Thyroid gland (tissue), 4 donors: ENCODE data around the gene PLG. TPM values are rescaled to one million over a fixed set of nuclear protein-coding genes. Genes with fewer than 3 reads are reported as not detected.
"Not testable (repeated sequence)": the region's sequence is repeated elsewhere in the genome, so short reads cannot be mapped to it uniquely, and the experiment has no call there.

ENCODE experiments used
- DNase-seq, 2 donors: peaks; one replicate each; pipeline ENCODE4 v3.0.0-alpha.2; 2019
- H3K27ac ChIP-seq, 3 donors: fragments of 200-600 bp; sonication (generic); 1 replicate in 2 of 3; 2 replicates in 1 of 3; pipeline ENCODE4 v1.5.1; 2016 to 2019; ENCODE audit warnings: mild to moderate bottlenecking in 1 of 3, moderate library complexity in 1 of 3
- H3K27me3 ChIP-seq: fragments of 200-600 bp; sonication (generic); one replicate; pipeline ENCODE4 v1.5.1; 2019
- H3K36me3 ChIP-seq, 2 donors: fragments of 200-600 bp; sonication (generic); one replicate each; pipeline ENCODE4 v1.5.1; 2016 to 2019
- H3K4me1 ChIP-seq, 2 donors: fragments of 200-600 bp; sonication (generic); one replicate each; pipeline ENCODE4 v1.5.1; 2017 to 2019
- H3K4me3 ChIP-seq, 3 donors: fragments of 200-600 bp; sonication (generic); replicated peaks in 1 of 3; 1 replicate in 2 of 3; 2 replicates in 1 of 3; pipeline ENCODE4 v1.5.1; 2016; ENCODE audit warnings: mild to moderate bottlenecking in 1 of 3
- H3K9me3 ChIP-seq: fragments of 200-600 bp; sonication (generic); one replicate; pipeline ENCODE4 v1.5.1; 2017
- POLR2A ChIP-seq, 2 donors: fragments of 450-650 bp; IDR thresholded peaks; one replicate each; pipeline ENCODE4 v1.6.1; 2017; ENCODE audit warnings: antibody characterized with exemption in 2 of 2, mild to moderate bottlenecking in 2 of 2, moderate library complexity in 1 of 2
- WGBS, 2 donors: methylation state at CpG; one replicate each; pipeline ENCODE4 v1.1.5; 2017; 5-methylcytosine and 5-hydroxymethylcytosine counted together
- intact Hi-C: fragments of 100-400 bp; cut with DNase I; formaldehyde crosslinking; loops from one replicate; pipeline ENCODE4 v1.15.1; 2023
- total RNA-seq, 4 donors: library from RNA; depleted of rRNA; stranded (reverse); fragments of >200 nt; gene quantifications; one replicate each; pipeline ENCODE4 v1.2.3, GENCODE V29; 2016
- TF ChIP-seq, protein P1 (sequence below), 6 experiments: fragments of 200-600 bp in 3 of 6; fragments of 450-650 bp in 3 of 6; sonication (generic) in 3 of 6; IDR thresholded peaks; one replicate each; pipeline ENCODE4 v1.5.1; 2016 to 2019; ENCODE audit warnings: antibody characterized with exemption in 6 of 6, mild to moderate bottlenecking in 2 of 6, inconsistent platforms in 1 of 6, moderate library complexity in 1 of 6

The PLG gene
- total RNA-seq, 4 donors from 2014 or later = not detected

DNA sequence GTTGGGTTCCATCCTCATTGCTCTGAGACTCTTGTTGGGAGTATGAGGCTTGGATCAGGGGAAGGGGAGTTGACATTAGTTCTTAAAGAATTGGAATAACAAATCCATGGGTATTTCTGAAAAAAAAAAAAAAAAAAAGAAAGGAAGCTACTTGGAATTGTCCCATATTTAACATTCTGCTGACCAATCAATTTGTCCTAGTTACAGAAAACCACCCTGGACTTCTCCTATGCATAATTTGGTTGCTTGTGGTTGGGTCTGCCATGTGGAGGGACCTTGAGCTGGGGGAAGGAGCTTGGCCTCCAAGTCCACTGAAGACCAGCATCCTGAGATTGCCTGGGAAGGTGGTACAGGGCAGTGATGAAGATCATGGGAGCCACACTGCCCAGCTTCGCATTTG, 32.6 kb downstream of the PLG start:
- H3K4me1 ChIP-seq = no peaks in the 10 kb centered on the region
- no peak overlapping the region for H3K27ac ChIP-seq
- no peak overlapping the region for H3K4me3 ChIP-seq
- H3K9me3 ChIP-seq = no peaks in the 10 kb centered on the region
- H3K36me3 ChIP-seq = no peaks in the 10 kb centered on the region
- TF ChIP-seq POLR2A (IDR thresholded peaks at IDR 0.05) = no peak
- TF ChIP-seq, protein P1, sequence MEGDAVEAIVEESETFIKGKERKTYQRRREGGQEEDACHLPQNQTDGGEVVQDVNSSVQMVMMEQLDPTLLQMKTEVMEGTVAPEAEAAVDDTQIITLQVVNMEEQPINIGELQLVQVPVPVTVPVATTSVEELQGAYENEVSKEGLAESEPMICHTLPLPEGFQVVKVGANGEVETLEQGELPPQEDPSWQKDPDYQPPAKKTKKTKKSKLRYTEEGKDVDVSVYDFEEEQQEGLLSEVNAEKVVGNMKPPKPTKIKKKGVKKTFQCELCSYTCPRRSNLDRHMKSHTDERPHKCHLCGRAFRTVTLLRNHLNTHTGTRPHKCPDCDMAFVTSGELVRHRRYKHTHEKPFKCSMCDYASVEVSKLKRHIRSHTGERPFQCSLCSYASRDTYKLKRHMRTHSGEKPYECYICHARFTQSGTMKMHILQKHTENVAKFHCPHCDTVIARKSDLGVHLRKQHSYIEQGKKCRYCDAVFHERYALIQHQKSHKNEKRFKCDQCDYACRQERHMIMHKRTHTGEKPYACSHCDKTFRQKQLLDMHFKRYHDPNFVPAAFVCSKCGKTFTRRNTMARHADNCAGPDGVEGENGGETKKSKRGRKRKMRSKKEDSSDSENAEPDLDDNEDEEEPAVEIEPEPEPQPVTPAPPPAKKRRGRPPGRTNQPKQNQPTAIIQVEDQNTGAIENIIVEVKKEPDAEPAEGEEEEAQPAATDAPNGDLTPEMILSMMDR (IDR thresholded peaks at IDR 0.05) = no peak
- no peaks in the 10 kb centered on the region for H3K27me3 ChIP-seq
- intact Hi-C loops = loop anchor here (10.0 kb wide), 1 partner anchor 640 kb away; no protein-coding TSS in a partner anchor
- 93 to 100% methylated on average over 1 of the region's 1 CpG for WGBS, 2 donors
- no peak for DNase-seq

DNA sequence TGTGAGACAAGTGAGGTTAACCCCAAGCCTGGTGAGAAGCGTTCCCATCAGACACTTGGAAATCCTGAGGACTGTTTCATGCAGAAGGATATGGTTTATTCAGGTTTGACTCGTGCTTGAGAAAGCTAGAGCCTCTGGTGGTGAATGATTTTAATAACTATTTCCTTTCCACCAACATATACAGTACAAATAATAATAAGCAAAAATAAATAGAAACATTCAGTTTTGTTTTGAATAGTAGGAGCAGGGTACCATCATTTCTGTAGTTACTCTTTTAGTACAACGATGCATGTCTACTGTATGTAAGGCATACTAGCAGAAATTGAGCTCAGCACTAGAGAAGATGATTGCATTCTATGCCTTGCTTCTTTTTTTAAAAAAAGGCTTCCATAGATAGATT, 33.5 kb downstream of the PLG start:
- DNase-seq = no peak
- Histone ChIP-seq H3K27ac (no peak overlapping the region), H3K4me1 (no peaks in the 10 kb centered on the region), H3K9me3 (no peaks in the 10 kb centered on the region), H3K27me3 (no peaks in the 10 kb centered on the region), H3K36me3 (no peaks in the 10 kb centered on the region), H3K4me3 (no peak overlapping the region)
- intact Hi-C loops = loop anchor here (10.0 kb wide), 1 partner anchor 639 kb away; no protein-coding TSS in a partner anchor
- 65 to 72% methylated on average over 3 of the region's 3 CpGs for WGBS, 2 donors
- TF ChIP-seq, protein P1 (IDR thresholded peaks at IDR 0.05) = no peak
- TF ChIP-seq POLR2A (IDR thresholded peaks at IDR 0.05) = no peak

DNA sequence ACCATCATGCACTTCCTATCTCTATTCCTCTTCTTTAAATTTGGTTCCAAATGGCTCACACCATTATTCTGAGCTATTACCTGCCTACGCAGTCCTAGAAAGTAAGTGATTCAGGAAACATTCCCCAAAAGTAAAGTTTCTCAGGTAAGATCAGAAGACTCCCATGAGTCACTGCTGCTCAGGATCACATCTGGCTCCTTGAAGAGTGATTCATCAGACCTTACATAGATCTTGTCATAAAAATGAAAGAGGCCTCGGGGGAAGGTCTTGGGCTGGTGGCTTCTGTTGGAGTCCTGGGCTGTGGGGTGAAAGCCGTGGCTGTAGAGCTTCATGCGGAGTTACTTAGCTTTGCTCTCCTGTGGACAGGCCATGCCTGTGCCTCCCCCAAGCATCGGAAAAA, 35.9 kb downstream of the PLG start:
- H3K27ac ChIP-seq = no peak overlapping the region
- WGBS, 2 donors = 80 to 93% methylated on average over 5 of the region's 5 CpGs
- H3K27me3 ChIP-seq = no peaks in the 10 kb centered on the region
- no peak for DNase-seq
- TF ChIP-seq, protein P1 (IDR thresholded peaks at IDR 0.05) = no peak
- no peak for TF ChIP-seq POLR2A (IDR thresholded peaks at IDR 0.05)
- no peaks in the 10 kb centered on the region for H3K9me3 ChIP-seq
- intact Hi-C loops = loop anchor here (10.0 kb wide), 1 partner anchor 637 kb away; no protein-coding TSS in a partner anchor
- H3K4me1 ChIP-seq = no peaks in the 10 kb centered on the region
- no peak overlapping the region for H3K4me3 ChIP-seq
- H3K36me3 ChIP-seq = no peaks in the 10 kb centered on the region

DNA sequence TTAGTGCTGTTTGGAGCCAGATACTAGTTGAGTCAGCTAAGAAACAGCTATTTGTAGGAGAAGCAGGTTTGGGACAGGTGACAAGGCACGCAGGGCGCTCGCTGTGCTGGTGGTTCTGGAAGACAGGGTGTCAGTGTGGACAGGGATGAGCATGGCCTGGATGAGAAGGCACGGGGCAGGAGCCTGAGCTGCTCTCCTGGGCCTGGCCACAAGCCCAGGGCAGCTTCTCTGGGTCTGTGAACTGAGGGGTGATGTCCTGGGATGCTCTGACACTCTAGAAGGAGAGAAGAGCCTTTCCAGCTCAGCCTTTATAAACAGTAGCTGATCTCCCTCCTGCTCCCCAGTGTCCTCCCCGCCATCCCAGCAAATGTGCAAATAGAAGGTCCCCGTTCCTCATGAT, 37.9 kb downstream of the PLG start:
- WGBS, 2 donors = 84 to 87% methylated on average over 6 of the region's 6 CpGs
- H3K27me3 ChIP-seq = no peaks in the 10 kb centered on the region
- no peak for TF ChIP-seq POLR2A (IDR thresholded peaks at IDR 0.05)
- TF ChIP-seq, protein P1 (IDR thresholded peaks at IDR 0.05) = no peak
- intact Hi-C loops = loop anchor here (10.0 kb wide), 1 partner anchor 635 kb away; no protein-coding TSS in a partner anchor
- H3K9me3 ChIP-seq = no peaks in the 10 kb centered on the region
- no peak overlapping the region for H3K4me3 ChIP-seq
- no peak for DNase-seq
- H3K36me3 ChIP-seq = no peaks in the 10 kb centered on the region
- no peak overlapping the region for H3K27ac ChIP-seq
- H3K4me1 ChIP-seq = no peaks in the 10 kb centered on the region

DNA sequence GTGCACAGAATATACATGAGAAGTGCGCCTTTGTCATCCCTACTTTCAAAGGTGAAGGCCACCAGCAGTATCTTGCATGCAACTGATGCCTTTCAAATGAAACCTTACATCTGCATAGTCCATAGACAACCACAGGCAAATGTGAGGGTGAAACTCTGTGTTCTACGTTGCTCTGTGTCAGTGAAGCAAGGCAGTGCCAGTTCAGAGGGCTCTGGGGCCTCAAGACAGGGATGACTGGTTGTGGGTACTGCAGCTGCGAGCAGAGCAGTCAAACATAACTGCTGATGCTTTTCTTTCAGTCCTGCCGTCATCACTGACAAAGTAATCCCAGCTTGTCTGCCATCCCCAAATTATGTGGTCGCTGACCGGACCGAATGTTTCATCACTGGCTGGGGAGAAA, 39.0 kb downstream of the PLG start:
- DNase-seq, H3K9me3 ChIP-seq, H3K27me3 ChIP-seq, H3K4me1 ChIP-seq, intact Hi-C loops, H3K4me3 ChIP-seq, H3K36me3 ChIP-seq, H3K27ac ChIP-seq: not testable (repeated sequence)
- 82 to 87% methylated on average over 7 of the region's 7 CpGs for WGBS, 2 donors

DNA sequence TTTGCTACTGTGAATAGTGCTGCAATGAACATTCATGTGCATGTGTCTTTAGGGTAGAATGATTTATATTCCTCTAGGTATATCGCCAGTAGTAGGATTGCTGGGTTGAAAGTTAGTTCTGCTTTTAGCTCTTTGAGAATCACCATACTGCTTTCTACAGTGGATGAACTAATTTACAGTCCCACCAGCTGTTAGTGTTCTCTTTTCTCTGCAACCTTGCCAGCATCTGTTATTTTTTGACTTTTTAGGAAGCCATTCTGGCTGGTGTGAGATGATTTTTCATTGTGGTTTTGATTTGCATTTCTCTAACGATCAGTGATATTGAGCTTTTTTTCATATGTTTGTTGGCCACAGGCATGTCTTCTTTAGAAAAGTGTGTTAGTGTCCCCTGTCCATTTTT, 40.0 kb downstream of the PLG start:
- intact Hi-C loops = no loop called here
- no peak for DNase-seq
- H3K27ac ChIP-seq = no peak overlapping the region
- no peak for TF ChIP-seq POLR2A (IDR thresholded peaks at IDR 0.05)
- TF ChIP-seq, protein P1 (IDR thresholded peaks at IDR 0.05) = no peak
- no peak overlapping the region for H3K4me3 ChIP-seq
- H3K4me1 ChIP-seq = no peaks in the 10 kb centered on the region
- WGBS, 2 donors = 91 to 94% methylated on average over 2 of the region's 2 CpGs
- no peaks in the 10 kb centered on the region for H3K9me3 ChIP-seq
- H3K36me3 ChIP-seq = no peaks in the 10 kb centered on the region
- H3K27me3 ChIP-seq = no peaks in the 10 kb centered on the region
